HG03521 (cell line): ENCODE results near the gene CHEK2.
"Not testable (repeated sequence)": the region's sequence is repeated elsewhere in the genome, so short reads cannot be mapped to it uniquely, and the experiment has no call there.

Source experiments
- ATAC-seq: cut with Tn5 transposase; IDR thresholded peaks from one replicate; pipeline ENCODE4 v1.9.1; 2021; ENCODE audit warnings: mild to moderate bottlenecking, moderate library complexity; ENCODE audit not compliant: unreplicated experiment

The CHEK2 gene

DNA sequence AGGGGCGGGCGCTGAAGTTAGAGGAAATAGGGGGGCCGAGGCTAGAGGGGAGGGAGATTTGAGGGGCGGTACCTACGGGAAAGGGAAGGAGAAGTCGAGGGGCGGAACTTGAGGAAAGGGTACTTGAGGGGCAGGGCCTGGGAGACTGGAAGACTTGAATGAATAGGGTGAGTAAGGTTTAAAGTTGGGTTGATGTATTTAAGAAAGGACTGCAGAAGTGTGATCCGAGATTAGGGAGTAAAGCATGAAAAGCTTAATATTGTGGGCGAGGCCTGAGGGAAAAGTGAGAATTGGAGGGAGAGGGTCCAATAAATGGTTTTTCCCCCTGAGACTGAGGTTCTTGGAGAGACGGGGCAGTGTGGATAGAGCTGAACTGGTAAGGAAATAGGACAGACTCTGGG, 942 bp upstream of the CHEK2 start:
- ATAC-seq = no peak

DNA sequence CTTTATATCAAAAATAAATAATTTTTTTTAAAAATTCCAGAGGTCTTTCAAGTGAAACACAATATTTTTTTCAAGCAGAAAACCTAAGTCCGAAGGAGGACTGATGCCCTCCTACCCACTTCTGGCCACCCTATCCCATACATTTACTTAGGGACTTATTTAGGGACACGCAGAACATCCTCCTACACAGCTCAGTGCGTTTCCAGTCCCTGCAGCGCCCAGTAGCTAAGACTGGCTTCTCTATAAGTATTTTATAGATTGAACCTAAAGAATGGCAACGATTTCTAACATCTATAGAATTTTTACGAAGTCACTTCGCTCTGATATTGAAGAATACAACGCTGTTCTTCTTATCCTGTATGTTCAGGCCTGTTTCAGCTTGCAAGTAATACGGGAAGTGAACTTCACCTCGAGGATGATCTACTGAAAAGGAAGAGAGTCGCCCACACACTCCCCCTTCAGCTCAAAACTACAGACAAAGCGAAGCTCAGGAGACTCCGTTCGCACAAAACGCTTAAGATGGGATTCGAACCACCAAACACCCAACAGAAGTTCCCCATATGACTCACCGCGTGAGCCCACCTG, 328 bp downstream of the CHEK2 start:
- no peak for ATAC-seq

DNA sequence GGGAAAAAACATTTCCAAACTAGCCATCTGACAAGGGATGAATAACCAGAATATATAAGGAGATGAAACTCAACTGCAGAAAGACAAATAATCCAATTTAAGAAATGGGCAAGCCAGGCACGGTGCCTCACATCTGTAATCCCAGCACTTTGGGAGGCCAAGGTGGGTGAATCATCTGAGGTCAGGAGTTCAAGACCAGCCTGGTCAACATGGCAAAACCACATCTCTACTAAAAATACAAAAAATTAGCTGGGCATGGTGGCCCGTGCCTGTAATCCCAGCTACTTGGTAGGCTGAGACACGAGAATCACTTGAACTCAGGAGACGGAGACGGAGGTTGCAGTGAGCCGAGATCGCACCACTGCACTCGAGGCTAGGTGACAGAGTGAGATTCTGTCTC, 2.7 kb downstream of the CHEK2 start:
- ATAC-seq = not testable (repeated sequence)

DNA sequence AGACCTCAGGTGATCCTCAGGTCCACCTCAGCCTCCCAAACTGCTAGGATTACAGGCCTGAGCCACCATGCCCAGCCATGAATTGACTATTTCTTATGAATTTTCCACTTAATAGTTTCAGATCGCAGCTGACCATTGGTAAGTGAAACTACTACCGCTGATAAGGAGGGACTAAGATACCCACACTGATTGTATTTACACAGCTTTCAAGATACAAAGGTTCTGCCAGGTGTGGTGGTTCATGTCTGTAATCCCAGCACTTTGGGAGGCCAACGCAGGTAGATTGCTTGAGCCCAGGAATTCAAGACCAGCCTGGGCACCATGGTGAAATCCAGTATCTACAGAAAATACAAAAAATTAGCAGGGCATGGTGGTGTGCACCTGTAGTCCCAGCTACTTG, 3.9 kb downstream of the CHEK2 start:
- ATAC-seq = no peak

DNA sequence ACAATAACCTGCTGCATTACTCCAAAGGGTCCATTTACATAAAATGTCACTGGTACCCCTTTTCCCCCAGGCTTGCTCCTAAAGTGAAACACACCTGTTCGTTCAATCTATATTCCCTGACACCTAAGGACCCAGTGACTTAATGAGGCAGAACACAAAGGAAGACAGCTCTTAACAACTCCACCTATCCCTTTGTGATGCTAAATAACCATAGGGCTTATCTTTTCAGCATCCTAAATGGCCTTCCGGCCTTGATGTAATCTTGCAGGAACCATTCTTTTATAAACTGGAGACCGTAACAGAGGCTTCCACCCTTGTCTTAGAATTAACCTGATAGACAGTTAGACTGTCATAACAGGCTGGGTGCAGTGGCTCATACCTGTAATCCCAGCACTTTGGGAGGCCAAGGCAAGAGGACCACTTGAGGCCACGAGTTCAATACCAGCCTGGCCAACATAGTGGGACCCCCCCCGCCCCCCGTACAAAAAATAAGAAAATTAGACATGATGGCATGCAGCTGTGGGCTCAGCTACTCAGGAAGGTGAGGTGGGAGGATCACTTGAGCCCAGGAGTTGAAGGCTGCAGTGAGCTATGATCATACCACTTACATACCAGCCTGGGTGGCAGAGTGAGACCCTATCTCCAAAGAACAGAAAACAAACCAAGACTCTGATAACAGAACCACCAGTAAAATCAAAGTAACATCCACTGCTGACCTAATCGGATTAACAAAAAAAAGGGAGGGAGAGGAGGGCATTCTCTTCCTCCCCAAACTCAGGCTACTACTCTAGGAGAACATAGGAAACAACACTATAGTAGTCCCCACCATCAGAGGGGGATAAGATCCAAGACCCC, 5.1 kb downstream of the CHEK2 start:
- no peak for ATAC-seq

DNA sequence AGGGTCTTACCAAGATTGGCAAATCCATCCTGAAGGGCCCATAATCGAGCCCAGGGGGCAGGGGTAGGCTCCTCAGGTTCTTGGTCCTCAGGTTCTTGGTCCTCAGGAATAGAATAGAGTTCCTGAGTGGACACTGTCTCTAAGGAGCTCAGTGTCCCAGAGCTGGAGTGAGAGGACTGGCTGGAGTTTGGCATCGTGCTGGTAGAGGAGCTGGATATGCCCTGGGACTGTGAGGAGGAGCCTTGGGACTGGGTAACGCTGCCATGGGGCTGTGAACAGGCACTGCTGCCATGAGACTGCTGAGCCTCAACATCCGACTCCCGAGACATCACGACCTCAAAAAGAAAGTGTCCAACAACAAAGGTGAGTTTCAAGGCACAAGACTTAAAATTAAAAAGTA, 7.2 kb downstream of the CHEK2 start:
- ATAC-seq = no peak

DNA sequence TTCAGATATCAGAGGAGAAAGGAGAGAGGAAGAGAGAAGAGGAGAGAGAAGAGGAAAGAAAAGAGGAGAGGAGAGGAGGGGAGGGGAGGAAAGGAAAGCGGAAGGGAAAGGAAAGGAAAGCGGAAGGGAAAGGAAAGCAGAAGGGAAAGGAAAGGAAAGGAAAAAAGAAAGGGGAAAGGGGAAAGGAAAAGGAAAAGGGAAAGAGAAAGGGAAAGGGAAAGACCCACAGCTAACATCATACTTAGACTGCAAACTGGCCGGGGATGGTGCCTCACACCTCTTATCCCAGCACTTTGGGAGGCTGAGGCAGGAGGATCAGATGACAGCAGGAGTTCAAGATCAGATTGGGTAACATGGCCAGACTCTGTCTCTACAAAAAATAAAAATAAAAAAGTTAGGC, 11.4 kb downstream of the CHEK2 start:
- no peak for ATAC-seq

DNA sequence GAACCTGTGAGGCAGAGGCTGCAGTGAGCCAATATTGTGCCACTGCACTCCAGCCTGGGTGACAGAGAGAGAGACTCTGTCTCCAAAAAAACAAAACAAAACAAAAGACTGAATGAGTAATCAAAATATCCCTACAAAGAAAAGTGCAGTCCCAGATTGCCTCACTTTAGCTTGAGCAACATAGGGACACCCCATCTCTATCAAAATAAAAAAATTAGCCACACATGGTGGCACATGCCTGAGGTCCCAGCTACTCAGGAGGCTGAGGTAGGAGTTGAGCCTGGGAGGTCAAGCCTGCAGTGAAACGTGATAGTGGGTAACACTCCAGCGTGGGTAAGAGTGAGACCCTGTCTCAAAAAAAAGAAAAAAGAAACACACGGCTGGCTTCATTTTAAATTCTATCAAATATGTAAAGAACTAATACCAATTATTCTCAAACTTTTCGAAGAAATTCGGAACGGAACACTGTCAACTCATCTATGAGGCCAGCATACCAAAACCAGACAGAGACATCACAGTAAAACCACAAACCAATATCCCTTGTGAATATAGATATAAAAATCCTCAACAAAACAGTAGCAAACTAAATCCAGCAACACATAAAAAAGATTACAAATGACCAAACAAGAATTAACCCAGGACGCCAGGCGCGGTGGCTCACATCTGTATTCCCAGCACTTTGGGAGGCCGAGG, 12.9 kb downstream of the CHEK2 start:
- ATAC-seq = no peak

DNA sequence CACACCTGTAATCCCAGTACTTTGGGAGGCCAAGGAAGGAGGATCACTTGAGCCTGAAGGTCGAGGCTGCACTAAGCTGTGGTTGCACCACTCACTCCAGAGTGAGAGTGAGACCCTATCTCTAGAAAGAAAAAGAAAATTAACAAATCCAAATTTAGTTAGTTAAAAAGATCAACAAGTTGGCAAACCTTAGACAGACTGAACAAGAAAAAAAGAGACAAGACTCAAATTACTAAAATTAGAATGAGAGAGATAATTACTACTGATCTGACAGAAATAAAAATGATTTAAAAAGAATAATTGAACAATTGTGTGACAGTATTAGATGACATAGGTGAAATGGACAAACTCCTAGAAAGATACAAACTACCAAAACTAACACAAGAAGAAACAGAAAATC, 13.6 kb downstream of the CHEK2 start:
- ATAC-seq = no peak

DNA sequence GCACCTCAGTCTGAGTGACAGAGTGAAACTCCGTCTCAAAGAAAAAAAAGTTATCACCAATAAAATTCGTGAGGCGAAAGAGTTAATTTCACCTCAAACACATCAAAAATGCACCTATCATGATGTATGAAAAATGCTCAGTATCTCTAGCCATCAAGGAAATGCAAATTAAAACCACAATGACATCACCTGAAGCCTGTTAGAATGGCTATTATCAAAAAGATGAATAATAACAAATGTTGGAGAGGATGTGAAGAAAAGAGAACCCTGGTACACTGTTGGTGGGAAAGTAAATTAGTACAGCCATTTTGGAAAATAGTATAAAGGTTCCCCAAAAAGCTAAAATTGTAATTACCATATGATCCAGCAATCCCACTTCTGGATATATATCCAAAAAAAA, 23.6 kb downstream of the CHEK2 start:
- no peak for ATAC-seq

DNA sequence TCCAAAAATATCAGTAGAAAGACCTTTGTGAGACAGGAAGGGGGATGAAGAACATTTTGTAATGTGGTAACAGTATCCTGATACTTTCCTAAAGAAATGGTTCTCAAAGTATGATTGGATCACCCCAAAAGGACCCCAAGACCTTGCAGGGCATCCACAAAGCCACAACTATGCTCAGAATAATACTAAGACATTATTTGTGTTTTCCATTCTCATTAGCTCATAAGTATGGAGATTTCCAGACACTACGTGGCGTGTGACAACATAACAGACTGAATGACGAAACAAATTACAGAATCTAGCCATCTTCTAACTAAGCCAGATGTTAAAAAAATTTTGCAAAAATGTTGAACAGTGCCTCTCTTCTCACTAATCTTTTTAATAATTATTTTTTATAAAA, 24.9 kb downstream of the CHEK2 start:
- ATAC-seq = no peak

DNA sequence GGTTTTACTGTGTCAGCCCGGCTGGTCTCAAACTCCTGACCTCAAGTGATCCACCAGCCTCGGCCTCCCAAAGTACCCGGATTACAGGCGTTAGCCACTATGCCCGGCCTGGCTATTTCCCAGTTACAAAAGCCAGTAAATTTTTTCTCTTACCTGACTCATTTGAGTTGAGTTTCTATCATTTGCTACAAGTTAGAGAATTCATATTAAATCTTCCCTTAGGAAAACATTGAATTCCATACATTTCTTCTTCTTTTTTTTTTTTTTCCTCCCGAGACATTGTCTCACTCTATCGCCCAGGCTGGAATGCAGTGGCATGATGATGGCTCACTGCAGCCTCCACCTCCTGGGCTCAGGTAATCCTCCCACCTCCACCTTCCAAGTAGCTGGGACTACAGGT, 26.0 kb downstream of the CHEK2 start:
- ATAC-seq = no peak

DNA sequence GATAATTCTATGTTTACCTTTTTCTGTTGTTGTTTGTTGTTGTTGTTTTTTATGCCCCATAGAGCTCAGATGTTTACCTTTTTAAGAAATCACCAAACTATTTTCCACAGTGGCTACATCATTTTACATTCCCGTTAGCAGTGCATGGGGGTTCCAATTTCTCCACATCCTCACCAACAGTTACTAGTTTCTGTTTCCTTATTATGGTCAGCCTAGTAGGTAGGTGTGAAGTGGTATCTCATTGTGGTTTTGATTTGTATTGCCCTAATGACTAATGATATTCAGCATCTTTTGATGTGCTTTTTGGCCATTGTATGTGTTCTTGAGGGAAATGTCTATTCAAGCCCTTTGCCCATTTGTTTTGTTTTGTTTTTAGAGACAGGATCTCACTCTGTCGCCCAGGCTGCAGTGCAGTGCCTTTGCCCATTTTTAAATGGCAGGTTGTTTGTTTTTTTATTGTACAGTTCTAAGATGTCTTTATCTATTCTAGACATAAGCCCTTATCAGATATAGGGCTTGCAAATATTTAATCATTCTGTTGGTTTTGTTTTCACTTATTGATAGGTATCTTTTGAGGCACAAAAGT, 27.5 kb downstream of the CHEK2 start:
- no peak for ATAC-seq

DNA sequence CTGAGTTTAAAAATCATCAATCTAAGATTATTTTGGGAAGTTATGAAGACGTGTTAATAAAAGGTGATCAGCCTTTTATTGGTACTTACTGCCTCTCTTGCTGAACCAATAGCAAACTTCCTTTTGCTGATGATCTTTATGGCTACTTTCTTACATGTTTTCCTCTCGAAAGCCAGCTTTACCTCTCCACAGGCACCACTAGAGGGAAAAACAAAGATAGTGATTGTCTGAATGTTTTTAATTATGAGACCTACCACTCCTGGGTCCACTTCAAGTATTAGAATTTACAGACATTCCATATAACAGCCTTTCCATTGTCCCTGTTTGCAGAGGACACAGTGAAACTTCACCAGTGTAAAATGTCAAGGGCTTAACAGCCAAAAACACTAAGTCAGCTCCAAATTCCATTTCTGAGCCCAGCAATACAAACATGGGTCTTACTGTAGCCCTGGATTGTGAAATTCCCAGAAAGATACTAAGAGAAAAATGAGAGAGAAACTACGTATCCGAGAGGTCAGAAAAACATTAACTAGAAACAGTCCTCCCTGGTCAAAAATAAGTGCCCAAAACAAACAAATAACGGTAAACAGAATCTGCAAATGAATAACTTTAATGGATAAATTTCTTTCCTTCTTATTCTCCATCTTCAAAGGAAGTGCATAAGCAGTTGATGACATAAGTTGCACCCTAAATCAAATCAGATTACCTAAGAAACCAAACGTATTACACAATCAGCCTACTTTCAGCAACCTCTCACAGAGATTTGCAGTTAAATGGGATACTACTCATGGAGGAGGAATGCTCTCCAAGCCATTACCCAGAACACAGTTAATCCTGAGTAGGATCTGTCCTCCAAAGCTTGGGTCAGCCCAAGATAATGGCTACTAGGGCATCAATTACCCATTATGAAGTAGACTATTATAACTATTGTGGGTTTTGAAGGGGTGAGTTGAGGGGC, 29.5 kb downstream of the CHEK2 start:
- ATAC-seq = no peak

DNA sequence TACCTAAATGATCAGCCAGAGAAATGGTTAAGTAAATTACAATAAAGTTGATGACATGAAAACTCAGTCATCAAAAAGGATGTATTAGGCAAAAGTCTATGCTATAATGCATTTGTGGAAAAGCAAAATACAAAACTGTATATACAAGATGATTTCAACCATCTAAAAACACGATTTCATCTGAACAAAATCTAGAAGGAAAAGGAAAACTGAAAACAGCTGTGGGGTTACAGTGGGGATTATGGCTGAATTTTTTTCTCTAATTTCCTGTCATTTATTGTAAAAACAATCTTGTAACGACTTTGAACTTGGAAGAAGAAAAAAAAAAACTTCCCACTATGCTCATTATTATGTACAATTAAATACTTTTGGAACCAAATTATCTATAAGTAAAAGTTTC, 30.3 kb downstream of the CHEK2 start:
- ATAC-seq = no peak

DNA sequence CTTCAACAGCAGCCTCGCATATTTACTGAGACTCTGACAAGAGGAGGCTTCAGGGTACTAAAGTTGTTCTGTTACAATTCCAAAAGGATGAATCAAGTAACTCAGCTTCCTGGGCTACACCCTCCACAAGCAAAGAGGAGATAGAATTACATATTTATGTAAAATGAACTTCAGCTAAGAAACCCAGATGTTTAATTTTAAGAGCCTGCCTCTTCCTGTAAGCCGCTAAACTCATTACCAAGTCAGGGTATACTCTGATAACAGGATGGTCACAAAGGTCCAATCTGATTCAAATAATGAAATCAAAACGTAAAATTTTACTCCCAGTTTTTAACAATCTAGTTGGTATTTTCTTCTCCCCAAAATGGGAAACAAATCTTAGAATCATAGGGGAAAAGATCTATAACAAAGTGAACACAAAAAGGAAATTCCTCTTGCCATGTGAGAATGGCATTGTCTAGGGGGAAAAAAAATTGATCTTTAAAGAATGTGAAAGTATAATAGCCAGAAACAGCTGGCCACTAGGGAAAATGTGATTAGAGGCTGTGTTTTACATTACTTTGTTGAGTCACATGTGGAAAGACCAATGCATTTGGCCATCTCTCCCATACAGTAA, 30.9 kb downstream of the CHEK2 start:
- ATAC-seq = no peak

DNA sequence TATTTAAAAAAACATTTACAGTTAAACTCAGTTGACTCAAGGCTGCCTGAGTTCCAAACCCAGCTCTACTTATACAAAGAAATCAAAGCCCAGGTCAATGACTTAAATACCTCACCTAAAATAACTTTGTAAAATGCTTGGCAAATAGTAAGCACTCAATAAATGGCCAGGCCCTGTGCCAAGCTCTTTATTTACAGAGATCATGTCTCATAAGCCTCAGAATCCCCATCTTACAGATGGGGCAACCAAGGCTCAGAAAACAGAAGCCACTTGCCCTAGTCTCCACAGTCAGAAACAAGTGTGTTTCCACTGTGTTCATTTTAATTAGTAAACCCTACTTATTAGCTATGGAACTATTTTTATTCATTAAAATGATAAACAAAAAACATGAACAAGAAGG, 31.5 kb downstream of the CHEK2 start:
- no peak for ATAC-seq

DNA sequence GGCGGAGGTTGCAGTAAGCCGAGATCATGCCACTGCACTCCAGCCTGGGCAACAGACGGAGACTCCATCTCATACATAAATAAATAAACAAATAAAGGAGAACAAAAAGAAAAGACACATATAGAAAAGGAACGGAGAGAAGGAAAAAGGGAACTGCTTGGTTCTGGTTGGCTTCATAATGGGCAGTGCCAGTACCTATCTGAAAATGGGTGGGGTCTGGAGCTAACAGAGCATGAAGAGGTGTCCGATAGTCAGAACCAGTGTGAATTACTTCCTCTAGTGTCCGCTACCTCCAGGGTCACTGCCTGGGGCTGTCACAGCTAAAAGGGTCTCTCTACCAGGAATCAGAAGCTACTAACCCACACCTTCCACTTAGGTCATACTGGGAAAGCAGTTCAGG, 34.8 kb downstream of the CHEK2 start:
- ATAC-seq = no peak

DNA sequence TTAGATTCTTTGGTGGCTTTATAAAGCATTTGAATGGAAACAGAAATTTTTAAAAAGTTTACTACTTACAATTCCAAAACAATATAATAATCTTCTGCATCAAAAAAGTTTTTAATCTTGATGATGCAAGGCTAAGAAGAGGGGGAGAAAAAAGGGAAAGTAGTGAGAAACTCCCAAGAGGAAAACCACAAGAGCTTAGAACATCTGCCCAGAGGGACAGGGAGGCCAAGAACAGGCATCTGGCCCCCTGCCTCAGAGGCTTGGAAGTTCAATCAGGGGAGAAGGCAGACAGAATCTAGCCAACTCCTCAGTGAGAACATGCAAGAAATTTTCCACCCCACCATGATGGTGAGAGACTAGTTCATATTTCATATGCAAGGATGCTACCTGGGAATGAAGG, 38.2 kb downstream of the CHEK2 start:
- no peak for ATAC-seq

DNA sequence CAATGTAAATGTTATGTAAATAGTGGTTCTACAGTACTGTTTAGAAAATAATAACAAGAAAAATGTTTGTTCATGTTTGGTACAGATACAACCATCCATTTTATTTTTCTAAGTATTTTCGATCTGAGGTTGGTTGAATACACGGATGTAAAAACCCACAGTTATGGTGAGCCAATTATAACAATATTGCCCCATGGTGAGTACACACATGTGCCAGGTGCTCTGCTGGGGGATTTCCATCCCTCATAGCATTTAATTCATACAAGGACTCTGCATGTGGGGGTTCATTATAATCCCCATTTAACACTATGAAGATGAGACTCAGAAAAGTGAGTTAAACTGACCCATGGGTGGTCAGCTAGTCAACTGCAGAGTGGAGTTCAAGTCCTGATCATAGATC, 38.7 kb downstream of the CHEK2 start:
- ATAC-seq = no peak
